ENCODE results near the gene AOPEP.

DNA sequence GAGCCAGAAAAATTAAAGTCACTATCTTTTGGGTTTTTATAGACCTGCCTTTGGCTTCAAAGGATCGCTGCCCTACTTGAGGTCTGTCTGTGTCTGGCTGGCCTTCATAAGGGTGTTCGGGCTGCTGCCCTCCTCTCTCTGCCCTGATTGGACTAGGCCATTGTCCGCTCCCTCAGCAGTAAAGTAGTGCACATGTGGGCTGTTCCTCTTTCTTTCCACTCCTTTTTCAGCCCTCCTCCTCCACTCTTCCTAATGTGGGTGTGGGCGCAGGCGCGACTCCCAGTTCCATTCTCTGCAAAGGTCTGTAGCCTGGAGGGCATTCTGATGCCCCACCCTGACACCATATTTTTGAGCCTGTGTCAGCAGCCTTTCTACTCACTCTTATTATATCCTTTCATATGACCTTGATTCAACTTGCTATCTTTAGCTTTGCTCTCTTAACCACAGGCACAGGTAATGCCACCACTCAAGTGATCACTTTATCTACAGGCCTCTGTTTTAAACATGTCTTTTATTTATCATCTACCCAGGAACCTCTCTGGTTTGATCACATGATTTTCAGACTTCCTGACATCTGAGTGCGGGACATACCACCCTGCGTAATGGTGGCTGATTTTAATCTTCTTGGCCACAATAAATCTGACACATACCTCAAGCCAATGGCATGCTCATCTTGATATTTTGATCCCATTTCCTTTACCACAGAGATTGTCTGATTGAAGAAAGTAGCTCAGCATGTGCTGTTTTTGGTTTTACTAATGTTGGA lies 144.5 kb downstream of the AOPEP start:
- TF ChIP-seq, protein P1, sequence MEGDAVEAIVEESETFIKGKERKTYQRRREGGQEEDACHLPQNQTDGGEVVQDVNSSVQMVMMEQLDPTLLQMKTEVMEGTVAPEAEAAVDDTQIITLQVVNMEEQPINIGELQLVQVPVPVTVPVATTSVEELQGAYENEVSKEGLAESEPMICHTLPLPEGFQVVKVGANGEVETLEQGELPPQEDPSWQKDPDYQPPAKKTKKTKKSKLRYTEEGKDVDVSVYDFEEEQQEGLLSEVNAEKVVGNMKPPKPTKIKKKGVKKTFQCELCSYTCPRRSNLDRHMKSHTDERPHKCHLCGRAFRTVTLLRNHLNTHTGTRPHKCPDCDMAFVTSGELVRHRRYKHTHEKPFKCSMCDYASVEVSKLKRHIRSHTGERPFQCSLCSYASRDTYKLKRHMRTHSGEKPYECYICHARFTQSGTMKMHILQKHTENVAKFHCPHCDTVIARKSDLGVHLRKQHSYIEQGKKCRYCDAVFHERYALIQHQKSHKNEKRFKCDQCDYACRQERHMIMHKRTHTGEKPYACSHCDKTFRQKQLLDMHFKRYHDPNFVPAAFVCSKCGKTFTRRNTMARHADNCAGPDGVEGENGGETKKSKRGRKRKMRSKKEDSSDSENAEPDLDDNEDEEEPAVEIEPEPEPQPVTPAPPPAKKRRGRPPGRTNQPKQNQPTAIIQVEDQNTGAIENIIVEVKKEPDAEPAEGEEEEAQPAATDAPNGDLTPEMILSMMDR (IDR thresholded peaks at IDR 0.05; ENCODE audit: low read length): no peak
- no peak for TF ChIP-seq EZH2 (IDR thresholded peaks at IDR 0.05; ENCODE audit: borderline replicate concordance, low read length)

Data from OCI-LY1 (cell line).